Colonic mucosa (tissue), 4 donors: ENCODE data around the gene CIB4. TPM values are rescaled to one million over a fixed set of nuclear protein-coding genes. Genes with fewer than 3 reads are reported as not detected.

Experiments used
- DNase-seq: peaks from one replicate; pipeline ENCODE4 v3.0.0-alpha.2; 2020
- H3K27ac ChIP-seq: fragments of 200-600 bp; one replicate; pipeline ENCODE4 v1.8.0; 2021
- H3K27me3 ChIP-seq: fragments of 200-600 bp; one replicate; pipeline ENCODE4 v1.8.0; 2021
- H3K36me3 ChIP-seq: fragments of 200-600 bp; one replicate; pipeline ENCODE4 v1.8.0; 2021
- H3K4me1 ChIP-seq: fragments of 200-600 bp; one replicate; pipeline ENCODE4 v1.8.0; 2021; ENCODE audit warnings: mild to moderate bottlenecking
- H3K4me3 ChIP-seq: fragments of 200-600 bp; one replicate; pipeline ENCODE4 v1.8.0; 2021
- H3K9ac ChIP-seq, 2 donors: one replicate each; pipeline ENCODE4 v1.7.0; 2013; ENCODE audit warnings: control low read depth in 2 of 2, low read depth in 2 of 2, low read length in 2 of 2
- H3K9me3 ChIP-seq: fragments of 200-600 bp; one replicate; pipeline ENCODE4 v1.8.0; 2021
- intact Hi-C: fragments of 100-400 bp; cut with DNase I; formaldehyde crosslinking; loops from one replicate; pipeline ENCODE4 v1.14.1; 2022
- total RNA-seq, 2 donors: library from RNA; stranded (reverse); fragmentation: NEBNext Ultra II Directional in 1 of 2; extraction: Animal tissue kit (Norgen Biotek cat#: 25700) in 1 of 2; gene quantifications; one replicate each; pipeline ENCODE4 v1.2.1, GENCODE V29; 2021
- TF ChIP-seq, protein P1 (sequence below): fragments of 200-600 bp; IDR thresholded peaks from one replicate; pipeline ENCODE4 v1.8.0; 2022; ENCODE audit warnings: antibody characterized with exemption, mild to moderate bottlenecking
- donor health status: healthy.
- donor health status: DM: no; HTN: no; CAD: no.
- donor health status: DM: no; HTN: no; CAD: no.

Gene CIB4
- not detected for total RNA-seq

- TF ChIP-seq, protein P1, sequence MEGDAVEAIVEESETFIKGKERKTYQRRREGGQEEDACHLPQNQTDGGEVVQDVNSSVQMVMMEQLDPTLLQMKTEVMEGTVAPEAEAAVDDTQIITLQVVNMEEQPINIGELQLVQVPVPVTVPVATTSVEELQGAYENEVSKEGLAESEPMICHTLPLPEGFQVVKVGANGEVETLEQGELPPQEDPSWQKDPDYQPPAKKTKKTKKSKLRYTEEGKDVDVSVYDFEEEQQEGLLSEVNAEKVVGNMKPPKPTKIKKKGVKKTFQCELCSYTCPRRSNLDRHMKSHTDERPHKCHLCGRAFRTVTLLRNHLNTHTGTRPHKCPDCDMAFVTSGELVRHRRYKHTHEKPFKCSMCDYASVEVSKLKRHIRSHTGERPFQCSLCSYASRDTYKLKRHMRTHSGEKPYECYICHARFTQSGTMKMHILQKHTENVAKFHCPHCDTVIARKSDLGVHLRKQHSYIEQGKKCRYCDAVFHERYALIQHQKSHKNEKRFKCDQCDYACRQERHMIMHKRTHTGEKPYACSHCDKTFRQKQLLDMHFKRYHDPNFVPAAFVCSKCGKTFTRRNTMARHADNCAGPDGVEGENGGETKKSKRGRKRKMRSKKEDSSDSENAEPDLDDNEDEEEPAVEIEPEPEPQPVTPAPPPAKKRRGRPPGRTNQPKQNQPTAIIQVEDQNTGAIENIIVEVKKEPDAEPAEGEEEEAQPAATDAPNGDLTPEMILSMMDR: no peak
- intact Hi-C loops: no loop called here
- H3K9ac ChIP-seq: no peak within 1 kb of the TSS
- H3K36me3 ChIP-seq: no peaks in the 10 kb centered on the region
- H3K4me3 ChIP-seq: no peak within 1 kb of the TSS
- H3K9me3 ChIP-seq: no peaks in the 10 kb centered on the region
- H3K27me3 ChIP-seq: no peaks in the 10 kb centered on the region
- H3K27ac ChIP-seq: no peak within 1 kb of the TSS
- H3K4me1 ChIP-seq: no peaks in the 10 kb centered on the region
- DNase-seq: no peak
Observed at GRCh38 chr2:26640781-26641564, at the start of gene CIB4. CIB4 (minus strand) TSS chr2:26641366; CDS start chr2:26641314, 52 bp downstream.

DNA sequence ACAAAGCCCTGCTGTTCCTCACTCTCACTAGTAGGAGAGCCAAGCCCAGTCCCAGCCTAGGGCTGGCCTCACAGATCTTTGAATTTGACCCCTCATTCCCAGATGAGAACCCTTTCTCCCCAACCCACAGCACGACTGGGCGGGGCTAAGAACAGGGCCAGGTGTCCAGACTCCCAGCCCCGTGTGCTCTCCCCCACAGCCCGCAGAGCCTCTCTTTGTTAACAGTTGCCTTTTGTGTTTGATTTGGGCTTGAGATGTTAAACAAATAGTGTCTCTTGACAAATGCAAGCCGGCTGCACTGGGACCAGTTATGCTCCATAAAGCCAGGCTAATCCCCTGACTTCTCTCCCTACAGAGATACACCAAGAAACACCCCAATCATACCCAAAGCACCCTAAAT is 46.6 kb upstream of the CIB4 start:
- Histone ChIP-seq H3K9me3 (no peaks in the 10 kb centered on the region), H3K36me3 (no peaks in the 10 kb centered on the region), H3K4me1 (no peaks in the 10 kb centered on the region), H3K27me3 (peaks cover 11% of the 10 kb centered on the region), H3K27ac (no peak overlapping the region), H3K9ac (no peak overlapping the region), H3K4me3 (no peak overlapping the region)
- DNase-seq: no peak
- TF ChIP-seq, protein P1: no peak
- intact Hi-C loops: no loop called here

DNA sequence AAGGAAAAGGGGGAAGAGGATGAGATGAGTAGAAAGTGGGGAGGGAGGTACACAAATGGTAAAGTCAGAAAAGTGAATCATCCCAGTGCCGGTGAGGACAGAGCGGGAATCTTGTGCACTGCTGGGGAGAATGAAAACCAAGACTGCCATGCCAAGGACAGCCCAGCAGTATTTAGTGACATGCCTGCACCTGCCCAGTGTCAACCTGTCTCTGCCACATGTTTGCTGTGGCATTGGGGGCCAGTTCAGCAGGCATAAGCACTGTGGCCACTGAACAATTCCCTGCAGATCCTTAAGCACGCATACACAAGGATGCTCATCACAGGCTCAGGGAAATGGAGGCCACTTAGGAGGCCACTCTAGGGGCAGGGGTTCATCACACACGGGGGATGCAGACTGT is 46.2 kb upstream of the CIB4 start:
- no peaks in the 10 kb centered on the region for H3K36me3 ChIP-seq
- H3K4me3 ChIP-seq: no peak overlapping the region
- H3K27ac ChIP-seq: no peak overlapping the region
- no peak for DNase-seq
- H3K9ac ChIP-seq: no peak overlapping the region
- intact Hi-C loops: no loop called here
- peaks cover 10% of the 10 kb centered on the region for H3K27me3 ChIP-seq
- H3K4me1 ChIP-seq: no peaks in the 10 kb centered on the region
- TF ChIP-seq, protein P1: no peak
- no peaks in the 10 kb centered on the region for H3K9me3 ChIP-seq

- no peaks in the 10 kb centered on the region for H3K9me3 ChIP-seq
- no peak overlapping the region for H3K9ac ChIP-seq
- H3K27ac ChIP-seq: no peak overlapping the region
- TF ChIP-seq, protein P1: no peak
- H3K27me3 ChIP-seq: no peaks in the 10 kb centered on the region
- H3K36me3 ChIP-seq: no peaks in the 10 kb centered on the region
- DNase-seq: no peak
- H3K4me1 ChIP-seq: no peaks in the 10 kb centered on the region
- H3K4me3 ChIP-seq: no peak overlapping the region
- intact Hi-C loops: no loop called here
Observed at GRCh38 chr2:26685989-26686839, 45.0 kb upstream of the CIB4 start.

GRCh38 chr2:26685341-26685740 is 44.2 kb upstream of the CIB4 start:
- TF ChIP-seq, protein P1: no peak
- H3K27me3 ChIP-seq: no peaks in the 10 kb centered on the region
- no peak for DNase-seq

More at GRCh38 chr2:26685341-26685740, 44.2 kb upstream of the CIB4 start:
- Histone ChIP-seq H3K27ac (no peak overlapping the region), H3K36me3 (no peaks in the 10 kb centered on the region), H3K9me3 (no peaks in the 10 kb centered on the region), H3K4me3 (no peak overlapping the region), H3K4me1 (no peaks in the 10 kb centered on the region), H3K9ac (no peak overlapping the region)
- intact Hi-C loops: no loop called here
